ENCODE measurements around the gene DNAH6.

The DNAH6 gene

DNA sequence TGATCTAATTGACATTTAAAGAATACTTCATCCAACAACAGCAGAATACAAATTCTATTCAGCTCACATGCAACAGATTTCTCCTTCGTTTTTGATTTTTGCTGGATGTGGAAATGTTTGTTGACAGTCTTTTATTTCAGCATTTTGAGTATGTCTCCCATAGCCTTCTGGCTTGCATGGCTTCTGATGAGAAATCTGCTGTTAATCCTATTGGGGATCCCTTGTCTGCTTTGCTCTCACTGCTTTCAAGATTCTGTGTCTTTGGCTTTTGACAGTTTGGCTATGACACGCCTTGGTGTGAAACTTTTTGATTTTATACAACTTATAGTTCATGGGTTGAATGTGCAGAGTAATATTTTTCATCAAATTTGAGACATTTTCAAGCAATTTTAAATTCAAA is 319.9 kb downstream of the DNAH6 start:
- DNase-seq (ENCODE audit: low read depth in 2 of 2): no peak

DNA sequence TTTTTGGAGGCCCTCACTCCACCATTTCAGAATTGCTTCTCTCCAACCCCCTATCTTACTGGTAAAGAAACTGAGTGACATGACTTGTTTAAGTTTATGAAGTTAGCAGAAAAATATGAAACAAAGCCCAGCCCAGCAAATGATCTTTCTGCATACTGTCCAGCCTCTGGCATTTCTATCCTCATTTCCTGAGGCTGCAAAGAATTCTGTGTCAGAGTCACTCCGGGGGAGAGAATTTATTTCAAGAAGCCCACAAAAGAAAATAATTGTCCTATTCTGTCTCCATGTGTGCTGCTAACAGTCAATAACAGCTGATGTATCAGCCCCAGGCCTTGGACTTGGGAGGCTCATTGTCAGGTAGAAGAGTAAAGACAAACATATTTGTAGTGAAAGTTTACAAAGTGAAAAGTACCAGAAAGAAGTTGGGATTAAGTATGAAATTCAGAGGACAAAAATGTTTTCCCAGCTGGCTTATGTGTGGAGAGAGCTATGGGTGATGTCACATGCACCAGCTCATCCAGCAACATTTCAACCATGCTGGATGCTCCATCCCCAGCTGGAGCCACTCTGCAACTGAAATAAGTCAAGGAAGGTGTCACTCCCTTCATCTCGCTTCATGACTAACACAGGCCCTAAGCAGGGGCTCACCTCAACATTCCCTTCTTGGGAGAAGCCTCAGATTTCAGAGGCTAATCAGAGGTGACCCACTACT is 322.3 kb downstream of the DNAH6 start:
- no peak for DNase-seq (ENCODE audit: low read depth in 2 of 2)

DNA sequence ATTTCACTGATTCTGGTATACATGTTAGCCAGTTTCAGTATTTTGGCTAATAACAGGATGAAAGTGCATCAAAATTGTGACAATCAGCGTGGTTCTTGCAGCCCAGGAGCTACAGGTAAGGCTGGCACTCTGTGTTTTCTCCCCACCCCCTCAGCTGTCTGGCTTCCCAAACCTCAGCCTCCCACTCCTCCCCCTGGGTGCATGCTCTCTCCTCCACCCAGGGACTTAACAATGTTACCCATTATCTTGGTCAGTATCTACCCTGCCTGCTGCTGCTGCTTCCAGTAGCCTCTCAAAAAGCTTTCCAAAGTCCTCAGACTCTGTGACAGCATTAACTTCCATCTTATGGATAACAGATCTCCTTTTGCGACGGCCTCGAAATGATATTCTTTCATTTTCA is 323.6 kb downstream of the DNAH6 start:
- DNase-seq (ENCODE audit: low read depth in 2 of 2): no peak

DNA sequence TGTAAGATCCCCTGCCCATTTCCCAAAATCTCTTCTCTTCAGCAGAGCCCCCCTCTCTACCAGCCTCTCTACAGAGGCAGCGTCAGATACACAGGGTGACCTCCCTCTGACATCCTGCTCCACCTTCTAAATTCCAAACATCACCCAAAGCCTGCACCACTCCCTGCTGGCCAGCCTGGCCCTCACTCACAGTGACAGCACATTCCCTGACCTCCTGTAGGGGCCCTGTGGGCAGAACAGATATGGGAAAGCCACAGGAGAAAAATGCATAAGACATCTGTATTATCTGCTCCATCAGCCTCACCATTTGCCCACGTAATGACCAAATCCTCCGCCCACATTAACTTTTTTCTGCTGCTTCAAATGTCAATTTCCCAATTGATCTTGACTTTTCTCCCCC is 324.0 kb downstream of the DNAH6 start:
- DNase-seq (ENCODE audit: low read depth in 2 of 2): no peak

DNA sequence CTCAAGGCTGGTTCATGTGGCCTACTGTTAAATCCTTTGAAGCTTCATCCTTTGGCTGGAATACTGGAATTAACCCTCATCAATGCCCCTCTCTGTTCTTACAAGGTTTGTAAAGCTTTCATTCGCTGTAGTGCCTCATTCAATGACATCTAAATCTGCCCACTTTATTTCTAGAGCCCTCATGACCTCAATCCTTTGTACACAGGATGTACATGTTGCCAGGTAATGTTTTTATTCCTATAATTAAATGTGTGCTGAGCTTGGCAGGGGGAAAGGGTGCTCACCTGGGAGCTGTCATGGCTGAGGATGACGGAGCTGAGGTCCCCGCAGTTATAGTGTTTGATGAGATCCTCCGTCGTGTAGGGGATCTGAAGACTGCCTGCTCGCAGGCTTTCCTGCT is 325.3 kb downstream of the DNAH6 start:
- DNase-seq (ENCODE audit: low read depth in 2 of 2): no peak

DNA sequence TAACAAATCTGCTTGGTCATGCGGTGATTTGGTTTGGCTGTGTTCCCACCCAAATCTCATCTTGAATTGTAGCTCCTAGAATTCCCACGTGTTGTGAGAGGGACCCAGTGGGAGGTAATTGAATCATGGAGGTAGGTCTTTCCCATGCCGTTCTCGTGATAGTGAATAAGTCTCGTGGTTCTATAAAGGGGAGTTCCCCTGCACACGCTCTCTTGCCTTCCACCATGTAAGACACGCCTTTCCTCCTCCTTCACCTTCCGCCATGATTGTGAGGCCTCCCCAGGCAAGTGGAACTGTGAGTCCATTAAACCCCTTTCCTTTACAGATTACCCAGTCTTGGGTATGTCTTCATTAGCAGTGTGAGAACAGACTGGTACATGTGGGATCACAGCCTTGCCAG is 327.8 kb downstream of the DNAH6 start:
- DNase-seq (ENCODE audit: low read depth in 2 of 2): no peak

DNA sequence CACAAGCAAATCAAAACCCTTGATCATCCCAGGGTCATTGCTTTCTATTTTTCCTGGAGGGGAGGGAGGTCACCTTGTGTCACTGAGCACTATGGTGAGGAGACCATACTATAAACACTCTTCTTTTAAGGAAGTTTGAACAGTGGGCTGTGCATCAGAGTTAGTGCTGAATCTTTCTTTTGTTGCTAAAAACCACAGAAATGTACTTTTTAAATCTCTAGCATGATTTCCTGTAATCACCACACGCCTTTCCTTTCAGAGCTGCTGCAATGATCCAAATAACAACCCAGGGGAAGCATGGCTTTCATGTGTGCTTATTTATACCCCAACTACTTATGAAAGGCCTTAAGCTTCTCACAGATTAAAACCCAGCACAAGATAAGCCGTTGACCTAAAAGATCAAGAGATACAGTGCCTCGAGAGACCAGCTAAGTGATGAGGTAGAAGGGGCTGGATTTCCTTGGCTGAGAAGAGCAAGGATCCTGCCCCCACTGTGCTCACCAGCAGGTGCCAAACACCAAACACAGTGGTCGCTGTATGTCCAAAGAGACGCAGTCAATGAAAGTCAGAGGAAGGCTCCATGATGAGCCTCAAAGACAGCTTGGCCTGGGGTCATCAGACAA is 329.9 kb downstream of the DNAH6 start:
- DNase-seq (ENCODE audit: low read depth in 2 of 2): no peak

DNA sequence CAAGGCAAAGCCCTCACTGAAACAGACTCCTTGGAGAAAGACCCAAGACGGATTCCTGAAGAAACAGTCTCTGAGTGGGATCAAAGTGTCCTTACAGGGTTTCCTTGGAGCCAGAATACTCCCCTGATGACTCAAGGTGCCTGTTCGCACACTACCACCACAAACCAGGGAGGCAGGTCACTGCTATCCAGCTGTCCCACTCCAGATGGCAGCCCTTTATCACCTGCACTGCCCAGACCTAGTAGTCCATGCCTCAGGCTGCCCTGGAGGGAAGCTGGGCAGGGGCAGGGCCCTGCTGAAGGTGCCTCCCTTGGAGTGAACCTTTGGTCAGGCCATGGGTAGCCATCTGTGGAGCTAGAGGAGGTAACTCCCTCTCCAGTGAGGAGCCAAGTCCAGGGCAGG is 330.4 kb downstream of the DNAH6 start:
- no peak for DNase-seq (ENCODE audit: low read depth in 2 of 2)

DNA sequence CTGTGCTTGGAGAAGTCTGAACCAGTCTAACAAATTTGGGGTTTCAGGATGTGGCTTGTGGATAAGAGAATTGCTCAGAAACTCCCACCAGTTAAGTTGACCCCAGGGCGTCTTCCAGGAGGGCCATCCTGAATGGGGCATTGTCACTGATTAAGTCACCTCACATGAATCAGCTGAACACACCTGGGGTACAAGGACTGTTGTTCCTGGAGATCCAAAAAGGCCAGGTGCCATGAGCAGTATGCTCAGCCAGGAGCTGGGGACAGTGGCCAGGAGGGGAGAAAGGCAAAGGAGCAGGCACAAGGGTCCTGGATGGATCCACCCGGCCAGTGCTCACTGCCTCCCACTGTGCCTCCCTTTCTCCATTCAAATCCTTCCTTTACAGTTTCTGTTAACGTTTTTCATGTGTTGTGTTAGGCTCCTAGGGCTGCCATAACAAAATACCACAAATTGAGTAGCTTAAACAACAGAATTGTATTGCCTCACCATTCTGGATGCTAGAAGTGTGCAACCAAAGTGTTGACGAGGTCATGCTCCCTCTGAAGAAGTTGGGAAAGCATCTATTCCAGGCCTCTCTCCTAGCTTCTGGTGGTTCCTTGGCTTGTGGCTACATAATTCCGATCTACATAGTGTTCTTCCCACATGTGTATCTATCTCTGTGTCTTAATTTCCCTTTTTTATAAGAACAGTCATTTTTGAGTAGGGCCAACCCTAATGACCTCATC is 331.2 kb downstream of the DNAH6 start:
- DNase-seq (ENCODE audit: low read depth in 2 of 2): no peak

DNA sequence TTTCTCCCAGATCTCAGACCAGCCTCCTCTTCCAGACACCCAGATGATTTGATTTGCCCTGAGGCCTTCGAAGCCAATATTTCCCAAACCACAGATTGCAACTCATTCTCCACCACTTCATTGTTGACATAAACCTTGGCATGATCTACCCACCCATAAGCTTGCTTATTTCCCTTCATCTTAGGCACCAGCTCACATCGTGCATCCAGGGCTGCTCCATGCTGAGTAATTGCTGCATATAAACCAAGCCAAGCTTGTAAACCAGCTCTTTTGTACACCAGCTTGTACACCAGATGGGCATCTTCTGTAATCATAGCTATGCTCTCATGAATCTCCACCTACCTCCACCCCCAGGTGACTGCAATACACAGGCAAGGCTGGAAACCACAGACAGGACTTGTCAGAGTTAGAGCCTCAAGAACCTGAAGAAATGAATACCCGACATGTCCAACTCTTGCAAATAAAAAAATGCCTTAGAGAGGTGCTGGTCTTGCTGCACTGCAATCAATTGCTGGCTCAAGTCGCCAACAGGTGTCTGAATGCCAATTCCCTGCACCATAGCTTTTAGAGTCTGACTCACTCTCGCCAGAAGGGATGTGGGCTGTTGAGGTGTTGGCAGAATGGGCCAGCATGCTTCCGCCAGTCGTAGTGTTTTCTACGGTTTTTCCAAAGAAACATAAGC is 333.1 kb downstream of the DNAH6 start:
- peak in 1 of 2 experiments; percentile 44 for DNase-seq (ENCODE audit: low read depth in 2 of 2)

DNA sequence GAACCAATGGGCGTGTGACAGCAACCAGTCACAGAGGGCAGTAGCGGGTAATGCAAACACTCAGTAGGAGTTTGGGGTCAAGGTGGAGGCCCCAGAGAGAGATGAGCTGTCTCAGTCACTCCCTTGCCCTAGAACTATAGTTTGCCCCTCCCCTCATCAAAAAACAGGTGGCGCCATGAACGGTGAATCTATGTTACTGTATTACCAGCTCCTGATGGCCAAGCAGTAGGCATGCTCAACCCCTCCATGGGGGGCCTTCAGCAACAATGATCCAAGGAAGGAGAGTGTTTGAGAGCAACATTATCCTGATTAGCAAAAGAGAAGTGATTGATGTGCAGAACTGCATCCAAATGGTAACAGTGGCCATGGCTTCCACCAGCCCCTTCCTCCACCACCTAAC is 334.2 kb downstream of the DNAH6 start:
- DNase-seq (ENCODE audit: low read depth in 2 of 2): no peak

DNA sequence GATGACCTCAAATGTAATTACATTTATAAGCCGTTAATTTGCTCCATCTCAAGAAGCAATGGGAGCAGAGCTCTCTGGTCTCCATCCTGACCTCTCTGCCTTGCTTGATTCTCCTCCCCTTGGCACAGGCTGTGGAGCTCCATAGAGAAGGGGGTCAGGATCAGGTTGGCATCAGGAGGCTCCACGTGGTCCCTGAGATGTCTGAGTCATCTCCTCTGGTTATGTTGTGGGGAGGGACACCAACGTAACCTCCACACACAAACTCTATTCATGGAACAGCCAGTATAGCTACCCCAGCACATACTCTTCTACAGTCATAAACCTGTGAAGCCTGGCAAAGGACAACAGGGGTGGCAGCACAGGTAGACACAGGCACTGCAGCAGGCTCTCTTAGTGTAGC is 335.6 kb downstream of the DNAH6 start:
- no peak for DNase-seq (ENCODE audit: low read depth in 2 of 2)

DNA sequence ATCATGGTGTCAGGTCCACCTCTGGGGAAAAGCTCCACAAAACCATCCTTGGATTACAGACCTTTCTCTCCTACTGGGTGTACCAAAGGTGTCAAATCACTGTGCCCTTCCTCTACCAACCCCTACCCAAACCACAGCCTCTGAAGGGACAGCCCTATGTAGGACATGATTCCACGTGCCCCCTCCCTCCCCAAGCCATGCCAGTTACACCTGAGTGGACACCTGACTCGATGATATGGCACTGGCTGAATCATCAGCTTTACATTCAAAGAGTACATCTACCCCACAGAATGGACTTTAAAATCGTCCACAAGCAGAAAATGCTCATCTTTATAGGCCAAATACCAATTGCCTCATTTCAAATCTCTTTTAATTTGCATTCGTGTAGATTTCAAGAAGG is 338.6 kb downstream of the DNAH6 start:
- no peak for DNase-seq (ENCODE audit: low read depth in 2 of 2)

DNA sequence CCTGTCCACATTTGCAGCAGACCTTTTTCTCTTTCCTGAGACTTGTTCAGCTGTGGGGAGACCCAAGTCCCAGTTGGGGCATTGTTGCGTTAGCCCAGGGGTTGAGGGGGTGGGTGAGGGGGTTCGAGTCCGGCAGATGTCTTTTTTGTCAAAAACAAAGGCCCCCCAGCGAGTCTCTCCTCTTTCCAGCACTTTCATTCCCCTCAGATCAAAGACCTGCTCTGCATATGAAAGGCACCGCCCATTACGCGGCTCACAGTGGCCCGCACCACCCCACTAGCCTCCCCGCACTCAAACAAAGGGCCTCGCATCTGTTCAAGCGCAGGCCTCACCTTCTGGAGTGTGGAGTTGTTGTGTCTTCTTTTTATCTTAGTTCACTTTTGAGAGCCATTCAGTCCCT is 339.4 kb downstream of the DNAH6 start:
- DNase-seq (ENCODE audit: low read depth in 2 of 2): no peak

DNA sequence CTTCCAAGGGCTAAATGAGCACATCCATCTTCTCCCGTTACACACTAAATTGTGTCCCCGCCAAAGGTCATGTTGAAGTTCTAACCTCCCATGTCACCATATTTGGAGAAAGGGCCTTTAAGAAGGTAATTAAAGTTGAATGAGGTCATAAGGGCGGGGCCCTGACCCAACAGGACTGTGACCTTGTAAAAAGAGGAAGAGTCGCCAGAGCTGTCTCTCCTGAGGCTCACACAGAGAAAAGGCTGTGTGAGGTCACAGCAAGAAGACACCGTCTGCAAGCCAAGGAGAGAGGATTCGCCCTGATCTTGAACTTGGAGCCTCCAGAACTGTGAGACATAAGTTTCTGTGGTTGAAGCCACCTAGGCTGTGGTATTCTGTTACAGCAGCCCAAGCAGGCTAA is 340.5 kb downstream of the DNAH6 start:
- DNase-seq (ENCODE audit: low read depth in 2 of 2): no peak

DNA sequence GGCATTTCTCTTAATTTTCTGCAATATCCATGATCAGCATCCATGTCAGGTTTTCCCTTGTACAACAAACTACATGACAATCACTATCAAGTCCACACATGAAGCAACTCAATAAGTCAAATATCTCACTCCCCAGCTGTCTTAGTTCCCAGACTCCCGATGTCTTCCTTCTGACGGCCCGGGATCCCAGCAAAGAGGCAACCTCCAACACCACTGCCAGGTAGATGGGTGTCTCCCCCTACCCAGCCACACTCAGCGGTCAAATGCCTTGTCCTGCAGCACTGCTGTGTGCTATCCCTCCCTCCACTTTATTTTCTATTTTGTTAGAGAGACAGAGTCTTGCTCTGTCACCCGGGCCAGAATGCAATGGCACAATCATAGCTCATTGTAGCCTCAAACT is 341.3 kb downstream of the DNAH6 start:
- DNase-seq (ENCODE audit: low read depth in 2 of 2): no peak

DNA sequence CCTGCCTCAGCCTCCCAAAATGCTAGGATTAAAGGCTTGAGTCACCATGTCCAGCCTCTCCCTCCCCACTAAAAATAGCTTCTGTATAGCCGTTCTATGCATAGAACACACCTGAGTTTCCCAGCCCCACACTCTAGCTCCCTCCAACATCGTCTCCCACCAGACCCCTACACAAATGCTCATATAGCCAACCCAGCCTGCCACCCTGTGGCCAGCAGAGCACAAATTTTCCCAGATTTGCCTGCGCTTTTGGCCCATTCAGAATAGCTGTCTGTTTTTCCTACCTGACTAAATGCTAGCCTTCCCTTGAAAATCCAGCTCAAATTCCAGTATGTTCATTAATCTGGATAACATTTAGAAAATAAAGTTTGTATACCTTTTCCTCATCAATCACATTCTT is 341.8 kb downstream of the DNAH6 start:
- no peak for DNase-seq (ENCODE audit: low read depth in 2 of 2)

DNA sequence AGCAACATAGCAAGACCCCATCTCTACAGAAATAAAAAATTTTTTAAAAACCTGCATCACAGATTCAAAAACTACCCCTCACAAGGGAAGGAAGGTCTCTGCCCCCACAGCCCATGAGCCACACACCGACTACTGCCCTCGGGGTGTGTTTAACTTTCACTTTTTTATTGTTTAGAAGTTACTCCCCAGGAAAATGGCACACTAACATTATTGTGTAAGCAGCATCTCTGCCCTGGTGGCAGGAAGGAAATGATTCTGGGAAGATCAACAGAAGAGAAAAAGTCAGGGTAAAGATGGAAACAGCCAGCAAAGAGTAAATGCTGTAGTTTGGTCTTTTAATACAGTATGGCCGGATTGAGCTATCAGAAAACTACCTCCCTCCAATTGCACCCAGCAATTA is 342.6 kb downstream of the DNAH6 start:
- DNase-seq (ENCODE audit: low read depth in 2 of 2): no peak

DNA sequence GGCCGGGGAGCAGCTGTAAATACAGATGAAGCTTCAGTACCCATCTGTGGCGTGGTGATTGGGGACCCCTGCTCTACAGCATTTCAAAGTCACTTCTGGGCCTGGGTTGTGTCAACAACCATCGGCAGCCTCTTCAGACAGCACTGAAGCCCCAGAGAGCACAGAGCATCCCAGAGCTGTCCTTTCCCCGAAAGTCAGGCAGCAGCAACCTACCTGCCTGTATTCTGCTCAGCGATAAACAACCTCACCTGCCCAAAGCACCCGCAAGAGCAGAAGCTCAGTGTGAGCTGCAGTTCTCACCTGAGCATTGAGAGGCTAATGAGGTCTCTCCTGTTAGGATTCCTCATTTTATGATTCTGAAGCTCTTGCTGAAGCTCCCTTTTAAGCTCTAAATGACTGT is 345.2 kb downstream of the DNAH6 start:
- no peak for DNase-seq (ENCODE audit: low read depth in 2 of 2)

DNA sequence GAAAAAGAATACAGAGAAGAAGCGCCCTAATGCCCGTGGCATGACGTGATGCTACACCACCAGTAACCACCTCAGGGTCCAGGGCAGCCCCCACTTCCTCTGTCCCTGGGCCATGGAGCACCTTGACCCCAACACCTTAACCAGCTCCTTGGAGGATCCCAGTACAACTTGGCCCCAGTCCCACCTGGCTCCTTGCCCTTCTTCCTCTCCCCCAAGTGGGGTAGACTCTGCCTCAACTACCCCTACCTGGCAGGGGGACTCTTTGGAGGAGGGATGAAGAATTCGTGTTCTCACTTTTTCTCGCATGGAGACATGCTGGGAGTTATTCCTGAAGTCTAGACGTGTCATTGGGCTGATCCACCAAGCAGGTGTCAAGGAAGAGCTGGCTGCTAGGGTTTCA is 345.7 kb downstream of the DNAH6 start:
- DNase-seq (ENCODE audit: low read depth in 2 of 2): no peak

DNA sequence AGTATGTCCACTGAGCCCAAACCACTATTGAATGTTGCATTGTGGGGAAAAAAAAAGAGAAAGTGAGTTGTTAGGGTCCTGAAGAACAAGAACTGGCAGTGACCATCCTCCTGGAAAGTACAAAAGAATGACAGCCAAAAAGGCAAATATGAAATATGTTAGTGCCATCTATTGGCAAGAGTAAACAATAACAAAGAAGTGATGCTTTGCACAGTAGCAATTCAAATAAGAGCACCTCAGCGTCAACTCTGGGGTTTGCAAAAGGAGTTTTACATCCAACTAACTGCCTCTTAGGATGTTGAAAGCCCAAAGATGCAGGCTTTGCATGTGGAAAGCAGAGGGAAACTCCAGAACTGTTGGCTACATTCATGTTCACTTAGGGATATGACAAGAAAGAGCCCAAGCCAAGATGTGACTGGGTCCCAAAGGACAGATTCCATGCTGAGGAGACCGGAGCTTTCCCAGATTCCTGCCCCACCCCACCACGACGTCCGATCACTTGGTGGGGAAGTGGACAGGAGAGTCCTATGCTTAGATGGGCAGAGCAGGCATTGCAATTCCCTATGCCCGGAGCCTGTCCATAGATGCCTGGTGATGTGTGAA is 349.0 kb downstream of the DNAH6 start:
- no peak for DNase-seq (ENCODE audit: low read depth in 2 of 2)

DNA sequence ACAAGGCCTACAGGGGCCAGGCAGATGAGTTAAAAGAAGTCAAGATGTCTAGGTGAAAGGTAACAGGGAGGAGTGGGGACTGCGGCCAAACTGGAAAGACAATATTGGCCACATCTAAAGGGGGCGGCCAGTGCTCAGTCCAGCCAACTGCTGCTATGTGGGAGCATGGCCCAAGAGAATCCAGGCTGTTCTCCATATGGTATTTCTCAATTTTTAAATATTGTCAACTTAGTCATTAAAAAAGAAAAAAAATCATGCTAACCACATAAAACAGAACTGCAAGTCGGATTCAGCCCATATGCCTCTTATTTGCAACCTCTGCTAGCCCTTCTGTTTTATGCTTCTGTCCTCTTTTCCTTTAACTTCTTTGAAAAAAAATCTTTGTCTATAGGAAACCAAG is 349.8 kb downstream of the DNAH6 start:
- DNase-seq (ENCODE audit: low read depth in 2 of 2): no peak

Data from stimulated activated CD4-positive, alpha-beta T cell treated with anti-CD3 and anti-CD28 coated beads, Interleukin-12 subunit alpha, Interleukin-12 subunit beta, amount 100 ng/mL, for 24 hours (primary cell).